ENCODE data around the gene RNU1-4. TPM values are rescaled to one million over a fixed set of nuclear protein-coding genes. Genes with fewer than 3 reads are reported as not detected.
"Not testable (repeated sequence)": the region's sequence is repeated elsewhere in the genome, so short reads cannot be mapped to it uniquely, and the experiment has no call there.

RNU1-4 gene
- total and polyA plus RNA-seq, 10 of the 15 experiments (the other 5 are each of a cell fraction or from before 2014, with no cell fraction given), result under 0.01 to 20,946 (median 4.7) TPM; not detected in 2

GRCh38 chr1:16728243-16728949 lies 11.9 kb upstream of the RNU1-4 start:
- SMC1A ChIA-PET (ENCODE audit: uncharacterized antibody, unreplicated experiment); intact Hi-C loops (cut with micrococcal nuclease; ENCODE audit: unreplicated experiment); H2AFZ ChIP-seq (ENCODE audit: control insufficient read depth, low read depth, low read length); H3K9ac ChIP-seq (ENCODE audit: control insufficient read depth, insufficient read depth, low read length); RAD21 ChIA-PET (ENCODE audit: unreplicated experiment); H3K4me3 ChIP-seq; BruUV-seq (replicated peaks); H4K20me1 ChIP-seq (ENCODE audit: control insufficient read depth, insufficient read depth); H3K27me3 ChIP-seq (replicated peaks in 1 of 2; ENCODE audit: control insufficient read depth in 2 of 2, insufficient read depth in 2 of 2, low read length in 1 of 2); H3K27ac ChIP-seq (ENCODE audit: control insufficient read depth, insufficient read depth); H3K9me3 ChIP-seq (replicated peaks; ENCODE audit: control insufficient read depth, insufficient read depth, low read length); H3K79me2 ChIP-seq (ENCODE audit: control insufficient read depth, insufficient read depth, low read length); in situ Hi-C loops (cut with MboI); H3K36me3 ChIP-seq (ENCODE audit: control insufficient read depth in 2 of 2, insufficient read depth in 2 of 2, low read length in 1 of 2); POLR2A ChIA-PET; CTCF ChIA-PET: not testable (repeated sequence)
- peak; percentile 93 for ATAC-seq
- Histone ChIP-seq H3K4me1 (ENCODE audit: control insufficient read depth, insufficient read depth, low read length) (peaks cover 10% of the 10 kb centered on the region), H3K4me2 (ENCODE audit: control insufficient read depth, insufficient read depth) (peak overlapping the region; percentile 12)
- peak; percentile 7 for FAIRE-seq
- TF ChIP-seq ZNF384 (IDR thresholded peaks at IDR 0.05; ENCODE audit: borderline replicate concordance, low read depth, low read length), result peak; percentile 19; the same call in 1 of the 2 replicates
- TF ChIP-seq MTA2 (IDR thresholded peaks at IDR 0.05; ENCODE audit: low read depth), result peak; percentile 60; the same call in 1 of the 2 replicates
- peak; percentile 56; the same call in 1 of the 2 replicates for TF ChIP-seq CBFB (IDR thresholded peaks at IDR 0.05; ENCODE audit: low read depth)
- peak in 1 of 2 experiments; percentile 45; a peak in 3 of 4 replicates for TF ChIP-seq IKZF2 (IDR thresholded peaks at IDR 0.05)
- peak; percentile 61 for TF ChIP-seq RUNX3 (IDR thresholded peaks at IDR 0.05; ENCODE audit: low read length)
- TF ChIP-seq JUNB (IDR thresholded peaks at IDR 0.05), result peak; percentile 60
- TF ChIP-seq CHD4 (IDR thresholded peaks at IDR 0.05), result peak; percentile 22; the same call in 1 of the 2 replicates
- TF ChIP-seq EED (IDR thresholded peaks at IDR 0.05; ENCODE audit: low read depth), result peak; percentile 54; the same call in 1 of the 2 replicates
- TF ChIP-seq ATF2 (IDR thresholded peaks at IDR 0.05; ENCODE audit: low read length), result peak; percentile 23; the same call in 1 of the 2 replicates
- TF ChIP-seq MTA3 (IDR thresholded peaks at IDR 0.05; ENCODE audit: borderline replicate concordance, low read length), result 0 out of 2 replicates have a peak, but pooled peaks have one; percentile 27
- peak; percentile 37; the same call in 1 of the 2 replicates for TF ChIP-seq NFIC (IDR thresholded peaks at IDR 0.05; ENCODE audit: low read depth, low read length)
- TF ChIP-seq MLLT1 (IDR thresholded peaks at IDR 0.05), result peak; percentile 66; the same call in 1 of the 2 replicates
- DNase-seq (ENCODE audit: low read depth, low spot score), result peak; percentile 48
- 4% methylated on average over 18 of the region's 24 CpGs for WGBS (ENCODE audit: insufficient coverage, insufficient replicate concordance, low lambda C conversion rate, missing lambda C conversion rate)

- RAD21 ChIA-PET (ENCODE audit: unreplicated experiment); CTCF ChIA-PET: not testable (repeated sequence)
- 17% methylated on average over 3 of the region's 5 CpGs for WGBS (ENCODE audit: insufficient coverage, insufficient replicate concordance, low lambda C conversion rate, missing lambda C conversion rate)
These were observed 7.9 kb upstream of the RNU1-4 start for GRCh38 chr1:16732254-16732896.

More at GRCh38 chr1:16732254-16732896, 7.9 kb upstream of the RNU1-4 start:
- H2AFZ ChIP-seq (ENCODE audit: control insufficient read depth, low read depth, low read length); SMC1A ChIA-PET (ENCODE audit: uncharacterized antibody, unreplicated experiment); BruUV-seq (replicated peaks); H3K9me3 ChIP-seq (replicated peaks; ENCODE audit: control insufficient read depth, insufficient read depth, low read length); H3K27ac ChIP-seq (ENCODE audit: control insufficient read depth, insufficient read depth); intact Hi-C loops (cut with micrococcal nuclease; ENCODE audit: unreplicated experiment); ATAC-seq; H4K20me1 ChIP-seq (ENCODE audit: control insufficient read depth, insufficient read depth); H3K36me3 ChIP-seq (ENCODE audit: control insufficient read depth in 2 of 2, insufficient read depth in 2 of 2, low read length in 1 of 2); DNase-seq (ENCODE audit: low read depth, low spot score); H3K4me3 ChIP-seq; POLR2A ChIA-PET; FAIRE-seq; H3K9ac ChIP-seq (ENCODE audit: control insufficient read depth, insufficient read depth, low read length); H3K4me1 ChIP-seq (ENCODE audit: control insufficient read depth, insufficient read depth, low read length); in situ Hi-C loops (cut with MboI); H3K4me2 ChIP-seq (ENCODE audit: control insufficient read depth, insufficient read depth); H3K27me3 ChIP-seq (replicated peaks in 1 of 2; ENCODE audit: control insufficient read depth in 2 of 2, insufficient read depth in 2 of 2, low read length in 1 of 2); H3K79me2 ChIP-seq (ENCODE audit: control insufficient read depth, insufficient read depth, low read length): not testable (repeated sequence)
